GM23248 (cell line): ENCODE data around the gene MINDY1.

Experiments used
- EZH2 ChIP-seq: fragments of 200-600 bp; sonication (generic); IDR thresholded peaks from 2 replicates; pipeline ENCODE4 v1.6.1; 2018; ENCODE audit warnings: antibody characterized with exemption, mild to moderate bottlenecking; ENCODE audit not compliant: insufficient read depth, poor library complexity, severe bottlenecking
- EZH2phosphoT487 ChIP-seq: fragments of 200-600 bp; sonication (generic); IDR thresholded peaks from 2 replicates; pipeline ENCODE4 v1.6.1; 2018; ENCODE audit warnings: antibody characterized with exemption, moderate library complexity, mild to moderate bottlenecking, low read depth; ENCODE audit not compliant: insufficient read depth

DNA sequence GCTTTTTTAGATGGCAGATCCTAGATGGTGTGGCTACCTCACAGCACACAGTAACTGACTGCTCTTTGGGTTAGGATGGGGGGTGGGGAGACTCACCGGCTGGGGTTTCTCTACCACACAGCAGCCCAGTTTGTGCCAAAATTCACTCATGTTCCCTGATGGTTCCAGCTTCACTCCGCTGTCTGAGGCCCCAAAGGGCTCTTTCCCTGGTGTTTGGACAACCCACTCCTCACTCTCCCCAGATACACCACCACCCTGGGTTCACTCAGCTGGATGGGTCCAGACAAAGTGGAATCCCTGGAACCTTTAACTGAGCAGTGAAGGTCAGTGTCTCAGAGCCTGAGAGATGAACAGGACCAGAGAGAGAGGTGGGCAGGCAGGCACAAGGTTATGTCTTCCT, 48.9 kb upstream of the MINDY1 start:
- TF ChIP-seq EZH2phosphoT487 = no peak
- TF ChIP-seq EZH2 = no peak
